K562 (cell line): ENCODE data around the gene ANGPTL1.

Experiments
- CCNT2 ChIP-seq: IDR thresholded peaks from 2 replicates; pipeline ENCODE4 v1.6.1; 2011; ENCODE audit warnings: borderline replicate concordance, low read depth, mild to moderate bottlenecking, moderate library complexity, mixed read lengths, low read length; ENCODE audit not compliant: insufficient read length; ENCODE audit errors: extremely low read depth
- EGR1 ChIP-seq: fragments of 450-650 bp; conservative IDR thresholded peaks from 2 replicates; pipeline ENCODE4 v1.6.1; 2017; ENCODE audit warnings: mild to moderate bottlenecking
- ETV6 ChIP-seq, 3 experiments: fragments of 150-350 bp in 1 of 3; sonication (generic) in 1 of 3; formaldehyde crosslinking in 1 of 3; IDR thresholded peaks; 2 replicates each; pipeline versions ENCODE4 v1.6.1 to v1.8.0; 2014 to 2022; ENCODE audit warnings: borderline replicate concordance in 2 of 3, low read depth in 2 of 3, antibody characterized with exemption in 1 of 3, low read length in 1 of 3, mild to moderate bottlenecking in 1 of 3, missing genetic modification reagents in 1 of 3
- POLR2A ChIP-seq: fragments of 450-650 bp; conservative IDR thresholded peaks from 2 replicates; pipeline ENCODE4 v1.6.1; 2016
- POLR2AphosphoS5 ChIP-seq: IDR thresholded peaks from 2 replicates; pipeline ENCODE4 v1.6.1; 2011; ENCODE audit warnings: mild to moderate bottlenecking, low read depth, low read length, moderate library complexity; ENCODE audit not compliant: control insufficient read depth, insufficient read depth
- PTBP1 ChIP-seq: fragments of 200-400 bp; formaldehyde crosslinking; IDR thresholded peaks from 2 replicates; pipeline ENCODE4 v1.6.1; 2017; ENCODE audit warnings: low read depth, low read length
- TAF1 ChIP-seq: IDR thresholded peaks from 2 replicates; pipeline ENCODE4 v1.6.1; 2011; ENCODE audit warnings: mild to moderate bottlenecking, low read length, moderate library complexity; ENCODE audit not compliant: insufficient read depth, control insufficient read depth, severe bottlenecking; ENCODE audit errors: extremely low read depth
- TF ChIP-seq, protein P1 (sequence below), 3 experiments: IDR thresholded peaks in 2 of 3; conservative IDR thresholded peaks in 1 of 3; 2 replicates each; pipeline ENCODE4 v1.5.1; 2011 to 2012; ENCODE audit warnings: low read length in 3 of 3, mild to moderate bottlenecking in 3 of 3, control low read depth in 2 of 3, improper control_type of control experiment in 1 of 3, inconsistent platforms in 1 of 3, low read depth in 1 of 3, mixed read lengths in 1 of 3, moderate library complexity in 1 of 3; ENCODE audit not compliant: insufficient read depth in 2 of 3
- TF ChIP-seq, protein P2 (sequence below): fragments of 250-450 bp; sonication (Bioruptor Pico); IDR thresholded peaks from 2 replicates; pipeline ENCODE4 v1.5.0; 2022; ENCODE audit warnings: mild to moderate bottlenecking
- TF ChIP-seq, protein P3 (sequence below), 2 experiments: fragments of 450-650 bp; formaldehyde crosslinking in 1 of 2; IDR thresholded peaks; 2 replicates each; pipeline versions ENCODE4 v1.4.0 to v1.6.1; 2014 to 2020; ENCODE audit warnings: mild to moderate bottlenecking in 2 of 2, borderline replicate concordance in 1 of 2, low read depth in 1 of 2
- TF ChIP-seq, protein P4 (sequence below): sonication (generic); formaldehyde crosslinking; IDR thresholded peaks from 2 replicates; pipeline ENCODE4 v1.5.0; 2020; ENCODE audit warnings: missing genetic modification reagents

DNA sequence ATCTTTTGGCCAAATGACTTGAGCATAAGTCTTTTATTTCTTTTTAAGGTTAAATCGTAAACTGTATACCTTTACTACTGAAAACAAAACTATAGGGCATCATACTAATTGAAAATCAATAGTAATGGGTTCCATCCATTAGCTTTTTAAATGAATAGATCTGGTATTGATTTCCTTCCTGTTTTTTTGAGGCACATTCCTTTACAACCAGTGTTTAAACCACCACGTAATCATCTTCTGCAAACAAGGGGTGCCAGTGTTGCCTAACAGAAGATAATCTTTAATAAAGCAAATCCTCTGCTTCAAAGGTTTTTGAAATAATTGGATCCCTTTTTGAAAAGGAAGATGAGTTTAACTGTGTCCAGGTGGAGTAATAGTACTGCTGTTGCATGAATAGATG lies 48.7 kb upstream of the ANGPTL1 start:
- TF ChIP-seq, protein P1, sequence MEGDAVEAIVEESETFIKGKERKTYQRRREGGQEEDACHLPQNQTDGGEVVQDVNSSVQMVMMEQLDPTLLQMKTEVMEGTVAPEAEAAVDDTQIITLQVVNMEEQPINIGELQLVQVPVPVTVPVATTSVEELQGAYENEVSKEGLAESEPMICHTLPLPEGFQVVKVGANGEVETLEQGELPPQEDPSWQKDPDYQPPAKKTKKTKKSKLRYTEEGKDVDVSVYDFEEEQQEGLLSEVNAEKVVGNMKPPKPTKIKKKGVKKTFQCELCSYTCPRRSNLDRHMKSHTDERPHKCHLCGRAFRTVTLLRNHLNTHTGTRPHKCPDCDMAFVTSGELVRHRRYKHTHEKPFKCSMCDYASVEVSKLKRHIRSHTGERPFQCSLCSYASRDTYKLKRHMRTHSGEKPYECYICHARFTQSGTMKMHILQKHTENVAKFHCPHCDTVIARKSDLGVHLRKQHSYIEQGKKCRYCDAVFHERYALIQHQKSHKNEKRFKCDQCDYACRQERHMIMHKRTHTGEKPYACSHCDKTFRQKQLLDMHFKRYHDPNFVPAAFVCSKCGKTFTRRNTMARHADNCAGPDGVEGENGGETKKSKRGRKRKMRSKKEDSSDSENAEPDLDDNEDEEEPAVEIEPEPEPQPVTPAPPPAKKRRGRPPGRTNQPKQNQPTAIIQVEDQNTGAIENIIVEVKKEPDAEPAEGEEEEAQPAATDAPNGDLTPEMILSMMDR (IDR thresholded peaks at IDR 0.05 in 2 of 3, conservative IDR thresholded peaks at IDR 0.05 in 1 of 3; ENCODE audit: insufficient read depth in 2 of 3, low read depth in 1 of 3, low read length in 3 of 3) = no peak
- TF ChIP-seq, protein P2, sequence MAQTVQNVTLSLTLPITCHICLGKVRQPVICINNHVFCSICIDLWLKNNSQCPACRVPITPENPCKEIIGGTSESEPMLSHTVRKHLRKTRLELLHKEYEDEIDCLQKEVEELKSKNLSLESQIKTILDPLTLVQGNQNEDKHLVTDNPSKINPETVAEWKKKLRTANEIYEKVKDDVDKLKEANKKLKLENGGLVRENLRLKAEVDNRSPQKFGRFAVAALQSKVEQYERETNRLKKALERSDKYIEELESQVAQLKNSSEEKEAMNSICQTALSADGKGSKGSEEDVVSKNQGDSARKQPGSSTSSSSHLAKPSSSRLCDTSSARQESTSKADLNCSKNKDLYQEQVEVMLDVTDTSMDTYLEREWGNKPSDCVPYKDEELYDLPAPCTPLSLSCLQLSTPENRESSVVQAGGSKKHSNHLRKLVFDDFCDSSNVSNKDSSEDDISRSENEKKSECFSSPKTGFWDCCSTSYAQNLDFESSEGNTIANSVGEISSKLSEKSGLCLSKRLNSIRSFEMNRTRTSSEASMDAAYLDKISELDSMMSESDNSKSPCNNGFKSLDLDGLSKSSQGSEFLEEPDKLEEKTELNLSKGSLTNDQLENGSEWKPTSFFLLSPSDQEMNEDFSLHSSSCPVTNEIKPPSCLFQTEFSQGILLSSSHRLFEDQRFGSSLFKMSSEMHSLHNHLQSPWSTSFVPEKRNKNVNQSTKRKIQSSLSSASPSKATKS (CRISPR knock-in tag) = no peak
- no peak for TF ChIP-seq EGR1
- no peak for TF ChIP-seq ETV6 (IDR thresholded peaks at IDR 0.05; ENCODE audit: borderline replicate concordance in 1 of 2, low read depth in 2 of 2, low read length in 1 of 2)
- no peak for TF ChIP-seq ETV6 (CRISPR knock-in tag; IDR thresholded peaks at IDR 0.05; ENCODE audit: borderline replicate concordance)
- TF ChIP-seq POLR2AphosphoS5 = no peak
- TF ChIP-seq, protein P3, sequence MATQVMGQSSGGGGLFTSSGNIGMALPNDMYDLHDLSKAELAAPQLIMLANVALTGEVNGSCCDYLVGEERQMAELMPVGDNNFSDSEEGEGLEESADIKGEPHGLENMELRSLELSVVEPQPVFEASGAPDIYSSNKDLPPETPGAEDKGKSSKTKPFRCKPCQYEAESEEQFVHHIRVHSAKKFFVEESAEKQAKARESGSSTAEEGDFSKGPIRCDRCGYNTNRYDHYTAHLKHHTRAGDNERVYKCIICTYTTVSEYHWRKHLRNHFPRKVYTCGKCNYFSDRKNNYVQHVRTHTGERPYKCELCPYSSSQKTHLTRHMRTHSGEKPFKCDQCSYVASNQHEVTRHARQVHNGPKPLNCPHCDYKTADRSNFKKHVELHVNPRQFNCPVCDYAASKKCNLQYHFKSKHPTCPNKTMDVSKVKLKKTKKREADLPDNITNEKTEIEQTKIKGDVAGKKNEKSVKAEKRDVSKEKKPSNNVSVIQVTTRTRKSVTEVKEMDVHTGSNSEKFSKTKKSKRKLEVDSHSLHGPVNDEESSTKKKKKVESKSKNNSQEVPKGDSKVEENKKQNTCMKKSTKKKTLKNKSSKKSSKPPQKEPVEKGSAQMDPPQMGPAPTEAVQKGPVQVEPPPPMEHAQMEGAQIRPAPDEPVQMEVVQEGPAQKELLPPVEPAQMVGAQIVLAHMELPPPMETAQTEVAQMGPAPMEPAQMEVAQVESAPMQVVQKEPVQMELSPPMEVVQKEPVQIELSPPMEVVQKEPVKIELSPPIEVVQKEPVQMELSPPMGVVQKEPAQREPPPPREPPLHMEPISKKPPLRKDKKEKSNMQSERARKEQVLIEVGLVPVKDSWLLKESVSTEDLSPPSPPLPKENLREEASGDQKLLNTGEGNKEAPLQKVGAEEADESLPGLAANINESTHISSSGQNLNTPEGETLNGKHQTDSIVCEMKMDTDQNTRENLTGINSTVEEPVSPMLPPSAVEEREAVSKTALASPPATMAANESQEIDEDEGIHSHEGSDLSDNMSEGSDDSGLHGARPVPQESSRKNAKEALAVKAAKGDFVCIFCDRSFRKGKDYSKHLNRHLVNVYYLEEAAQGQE (IDR thresholded peaks at IDR 0.05; ENCODE audit: borderline replicate concordance) = no peak
- TF ChIP-seq, protein P3 (CRISPR knock-in tag; IDR thresholded peaks at IDR 0.05; ENCODE audit: low read depth) = no peak
- TF ChIP-seq CCNT2 = no peak
- no peak for TF ChIP-seq POLR2A
- no peak for TF ChIP-seq TAF1
- TF ChIP-seq PTBP1 = no peak
- TF ChIP-seq, protein P4, sequence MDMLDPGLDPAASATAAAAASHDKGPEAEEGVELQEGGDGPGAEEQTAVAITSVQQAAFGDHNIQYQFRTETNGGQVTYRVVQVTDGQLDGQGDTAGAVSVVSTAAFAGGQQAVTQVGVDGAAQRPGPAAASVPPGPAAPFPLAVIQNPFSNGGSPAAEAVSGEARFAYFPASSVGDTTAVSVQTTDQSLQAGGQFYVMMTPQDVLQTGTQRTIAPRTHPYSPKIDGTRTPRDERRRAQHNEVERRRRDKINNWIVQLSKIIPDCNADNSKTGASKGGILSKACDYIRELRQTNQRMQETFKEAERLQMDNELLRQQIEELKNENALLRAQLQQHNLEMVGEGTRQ = no peak
